Jurkat, Clone E6-1 (cell line): ENCODE results near the gene CACNA1H.

Experiments used
- DNase-seq: peaks from one replicate; pipeline ENCODE4 v3.0.0-alpha.2; 2011; ENCODE audit warnings: low read depth, low spot score
- H3K4me3 ChIP-seq: 2 replicates; pipeline ENCODE4 v1.5.1; 2011; ENCODE audit warnings: mild to moderate bottlenecking, low read length, control low read depth, moderate library complexity

CACNA1H gene

GRCh38 chr16:1155353-1156054, 2.6 kb downstream of the CACNA1H start:
- no peak overlapping the region for H3K4me3 ChIP-seq
- DNase-seq: no peak

GRCh38 chr16:1156055-1156982, 3.4 kb downstream of the CACNA1H start:
- DNase-seq: no peak

GRCh38 chr16:1156983-1157638, 4.2 kb downstream of the CACNA1H start:
- DNase-seq: no peak

More at GRCh38 chr16:1156055-1156982, 3.4 kb downstream of the CACNA1H start:
- no peak overlapping the region for H3K4me3 ChIP-seq

GRCh38 chr16:1157639-1158455, 4.9 kb downstream of the CACNA1H start:
- no peak overlapping the region for H3K4me3 ChIP-seq
- DNase-seq: no peak

More at GRCh38 chr16:1156983-1157638, 4.2 kb downstream of the CACNA1H start:
- no peak overlapping the region for H3K4me3 ChIP-seq

- DNase-seq: no peak
- H3K4me3 ChIP-seq: no peak overlapping the region
These were observed 5.8 kb downstream of the CACNA1H start for GRCh38 chr16:1158456-1159324.

- no peak for DNase-seq
- H3K4me3 ChIP-seq: no peak overlapping the region
These were observed 6.5 kb downstream of the CACNA1H start for GRCh38 chr16:1159325-1159972.

GRCh38 chr16:1159973-1160772, 7.3 kb downstream of the CACNA1H start:
- H3K4me3 ChIP-seq: no peak overlapping the region
- DNase-seq: no peak

- no peak for DNase-seq
- H3K4me3 ChIP-seq: no peak overlapping the region
These were observed 8.0 kb downstream of the CACNA1H start for GRCh38 chr16:1160773-1161348.

GRCh38 chr16:1162701-1163566, 10.0 kb downstream of the CACNA1H start:
- no peak overlapping the region for H3K4me3 ChIP-seq
- DNase-seq: no peak

GRCh38 chr16:1163567-1164055, 10.7 kb downstream of the CACNA1H start:
- H3K4me3 ChIP-seq: no peak overlapping the region
- no peak for DNase-seq

- H3K4me3 ChIP-seq: no peak overlapping the region
- no peak for DNase-seq
These were observed 11.5 kb downstream of the CACNA1H start for GRCh38 chr16:1164382-1164781.

- H3K4me3 ChIP-seq: no peak overlapping the region
- no peak for DNase-seq
These were observed 12.1 kb downstream of the CACNA1H start for GRCh38 chr16:1164975-1165374.

- no peak for DNase-seq
- no peak overlapping the region for H3K4me3 ChIP-seq
These were observed 12.6 kb downstream of the CACNA1H start for GRCh38 chr16:1165511-1165910.

- DNase-seq: no peak
- no peak overlapping the region for H3K4me3 ChIP-seq
These were observed 14.6 kb downstream of the CACNA1H start for GRCh38 chr16:1167276-1168107.

GRCh38 chr16:1168837-1169236, 15.9 kb downstream of the CACNA1H start:
- H3K4me3 ChIP-seq: no peak overlapping the region
- no peak for DNase-seq
